ENCODE data around the gene DGKB.

GRCh38 chr7:14432924-14433323 is 469.6 kb downstream of the DGKB start:
- no peak for TF ChIP-seq CTCF (IDR thresholded peaks at IDR 0.05)
- no peak for TF ChIP-seq POLR2A (IDR thresholded peaks at IDR 0.05)
